Caco-2 (cell line): ENCODE measurements around the gene PFDN5. TPM values are rescaled to one million over a fixed set of nuclear protein-coding genes. Genes with fewer than 3 reads are reported as not detected.

Source experiments
- BruUV-seq: library from RNA; stranded (reverse); fragments of 400-500 nt; replicated peaks from 2 replicates; lab custom pipeline; 2021; lab: Mats Ljungman, UMichigan
- CTCF ChIA-PET: fragments of 300-600 bp; sonication (Branson Sonifier 250); formaldehyde crosslinking; loops from one replicate; lab custom pipeline; 2022; ENCODE audit warnings: antibody characterized with exemption; lab: Charles Lee
- POLR2A ChIA-PET: fragments of 300-600 bp; sonication (Branson Sonifier 250); formaldehyde crosslinking; loops from one replicate; lab custom pipeline; 2022; ENCODE audit warnings: antibody characterized with exemption; lab: Charles Lee
- DNase-seq, 2 experiments: peaks; one replicate each; pipeline versions ENCODE4 v3.0.0 to v3.0.0-alpha.2; 2020 to 2022
- H3K27me3 ChIP-seq: replicated peaks from 2 replicates; pipeline ENCODE4 v1.6.0; 2011; ENCODE audit warnings: low read length; ENCODE audit not compliant: control insufficient read depth, insufficient read depth
- H3K36me3 ChIP-seq: 2 replicates; pipeline ENCODE4 v1.5.1; 2011; ENCODE audit warnings: low read length; ENCODE audit not compliant: control insufficient read depth, insufficient read depth
- H3K4me1 ChIP-seq: fragments of 250-450 bp; sonication (Bioruptor Pico); 2 replicates; pipeline ENCODE4 v1.5.1; 2020; ENCODE audit warnings: mild to moderate bottlenecking
- H3K4me3 ChIP-seq: 2 replicates; pipeline ENCODE4 v1.5.1; 2011; ENCODE audit warnings: low read depth, mild to moderate bottlenecking, control low read depth, low read length
- H3K9me3 ChIP-seq: fragments of 250-450 bp; sonication (Bioruptor Pico); 2 replicates; pipeline ENCODE4 v1.5.1; 2020; ENCODE audit warnings: mild to moderate bottlenecking, moderate library complexity
- H3K27ac Mint-ChIP-seq: one replicate; pipeline ENCODE4 v1.8.0; 2022; ENCODE audit warnings: mixed read lengths; ENCODE audit not compliant: unreplicated experiment
- H3K27me3 Mint-ChIP-seq: one replicate; pipeline ENCODE4 v1.8.0; 2022; ENCODE audit warnings: mixed read lengths; ENCODE audit not compliant: insufficient read depth, unreplicated experiment
- H3K36me3 Mint-ChIP-seq: one replicate; pipeline ENCODE4 v1.8.0; 2022; ENCODE audit warnings: mild to moderate bottlenecking, mixed read lengths; ENCODE audit not compliant: insufficient read depth, unreplicated experiment
- H3K4me1 Mint-ChIP-seq: one replicate; pipeline ENCODE4 v1.8.0; 2022; ENCODE audit warnings: low read depth, mixed read lengths; ENCODE audit not compliant: unreplicated experiment
- H3K4me3 Mint-ChIP-seq: one replicate; pipeline ENCODE4 v1.8.0; 2022; ENCODE audit warnings: mild to moderate bottlenecking, moderate library complexity, mixed read lengths; ENCODE audit not compliant: unreplicated experiment
- H3K9me3 Mint-ChIP-seq: one replicate; pipeline ENCODE4 v1.8.0; 2022; ENCODE audit warnings: mixed read lengths; ENCODE audit not compliant: unreplicated experiment
- intact Hi-C: fragments of 100-400 bp; cut with micrococcal nuclease; formaldehyde crosslinking; loops from one replicate; pipeline ENCODE4 v1.10.0; 2022; ENCODE audit not compliant: unreplicated experiment
- total RNA-seq: library from RNA; stranded (reverse); gene quantifications from 2 replicates; pipeline ENCODE4 v1.2.3, GENCODE V29; 2022
- TF ChIP-seq, protein P1 (sequence below), 2 experiments: fragments of 200-600 bp in 1 of 2; IDR thresholded peaks; 1 replicate in 1 of 2; 2 replicates in 1 of 2; pipeline versions ENCODE4 v1.5.1 to v1.8.0; 2011 to 2022; ENCODE audit warnings: antibody characterized with exemption in 1 of 2, control low read depth in 1 of 2, inconsistent platforms in 1 of 2, low read depth in 1 of 2, low read length in 1 of 2, mild to moderate bottlenecking in 1 of 2, moderate library complexity in 1 of 2; ENCODE audit not compliant: insufficient read depth in 1 of 2, severe bottlenecking in 1 of 2, unreplicated experiment in 1 of 2

The PFDN5 gene
- total RNA-seq, 1 experiment from 2014 or later = 251 TPM

GRCh38 chr12:53326460-53327185, 31.3 kb downstream of the PFDN5 start:
- BruUV-seq = no TSS peak
- H3K27me3 Mint-ChIP-seq = no peaks in the 10 kb centered on the region
- H3K9me3 Mint-ChIP-seq = no peaks in the 10 kb centered on the region
- no peak for DNase-seq
- H3K4me1 ChIP-seq = peaks cover 19% of the 10 kb centered on the region
- TF ChIP-seq, protein P1, sequence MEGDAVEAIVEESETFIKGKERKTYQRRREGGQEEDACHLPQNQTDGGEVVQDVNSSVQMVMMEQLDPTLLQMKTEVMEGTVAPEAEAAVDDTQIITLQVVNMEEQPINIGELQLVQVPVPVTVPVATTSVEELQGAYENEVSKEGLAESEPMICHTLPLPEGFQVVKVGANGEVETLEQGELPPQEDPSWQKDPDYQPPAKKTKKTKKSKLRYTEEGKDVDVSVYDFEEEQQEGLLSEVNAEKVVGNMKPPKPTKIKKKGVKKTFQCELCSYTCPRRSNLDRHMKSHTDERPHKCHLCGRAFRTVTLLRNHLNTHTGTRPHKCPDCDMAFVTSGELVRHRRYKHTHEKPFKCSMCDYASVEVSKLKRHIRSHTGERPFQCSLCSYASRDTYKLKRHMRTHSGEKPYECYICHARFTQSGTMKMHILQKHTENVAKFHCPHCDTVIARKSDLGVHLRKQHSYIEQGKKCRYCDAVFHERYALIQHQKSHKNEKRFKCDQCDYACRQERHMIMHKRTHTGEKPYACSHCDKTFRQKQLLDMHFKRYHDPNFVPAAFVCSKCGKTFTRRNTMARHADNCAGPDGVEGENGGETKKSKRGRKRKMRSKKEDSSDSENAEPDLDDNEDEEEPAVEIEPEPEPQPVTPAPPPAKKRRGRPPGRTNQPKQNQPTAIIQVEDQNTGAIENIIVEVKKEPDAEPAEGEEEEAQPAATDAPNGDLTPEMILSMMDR (IDR thresholded peaks at IDR 0.05; ENCODE audit: insufficient read depth in 1 of 2, low read depth in 1 of 2, low read length in 1 of 2, severe bottlenecking in 1 of 2, unreplicated experiment in 1 of 2) = no peak
- peak overlapping the region; percentile 48 for H3K4me3 Mint-ChIP-seq
- no peaks in the 10 kb centered on the region; the same call in 1 of the 2 replicates for H3K36me3 ChIP-seq
- H3K9me3 ChIP-seq = no peaks in the 10 kb centered on the region
- H3K4me1 Mint-ChIP-seq = peaks cover 18% of the 10 kb centered on the region
- no peaks in the 10 kb centered on the region for H3K27me3 ChIP-seq
- POLR2A ChIA-PET = no interaction called here
- H3K36me3 Mint-ChIP-seq = no peaks in the 10 kb centered on the region
- CTCF ChIA-PET = interaction anchor here (3.4 kb wide), 1 partner anchor 19 kb away, joined by 30 read pairs; no protein-coding TSS in a partner anchor
- H3K27ac Mint-ChIP-seq = no peak overlapping the region
- intact Hi-C loops = no loop called here
- H3K4me3 ChIP-seq = no peak overlapping the region

GRCh38 chr12:53327435-53328042, 32.2 kb downstream of the PFDN5 start:
- DNase-seq = peak in 1 of 2 experiments; percentile 25
- ChIA-PET CTCF (interaction anchor here (3.4 kb wide), 1 partner anchor 18 kb away, joined by 30 read pairs; no protein-coding TSS in a partner anchor), POLR2A (no interaction called here)
- no peaks in the 10 kb centered on the region for H3K36me3 Mint-ChIP-seq
- H3K9me3 Mint-ChIP-seq = no peaks in the 10 kb centered on the region
- Histone ChIP-seq H3K36me3 (no peaks in the 10 kb centered on the region; the same call in 1 of the 2 replicates), H3K27me3 (no peaks in the 10 kb centered on the region), H3K9me3 (no peaks in the 10 kb centered on the region), H3K4me3 (no peak overlapping the region), H3K4me1 (peaks cover 12% of the 10 kb centered on the region)
- no peak overlapping the region for H3K4me3 Mint-ChIP-seq
- TF ChIP-seq, protein P1 (IDR thresholded peaks at IDR 0.05; ENCODE audit: insufficient read depth in 1 of 2, low read depth in 1 of 2, low read length in 1 of 2, severe bottlenecking in 1 of 2, unreplicated experiment in 1 of 2) = peak in 1 of 2 experiments; percentile 29
- H3K4me1 Mint-ChIP-seq = peaks cover 18% of the 10 kb centered on the region
- no TSS peak for BruUV-seq
- H3K27me3 Mint-ChIP-seq = no peaks in the 10 kb centered on the region
- intact Hi-C loops = no loop called here
- H3K27ac Mint-ChIP-seq = no peak overlapping the region

GRCh38 chr12:53328043-53328435, 32.7 kb downstream of the PFDN5 start:
- peaks cover 18% of the 10 kb centered on the region for H3K4me1 Mint-ChIP-seq
- no peak overlapping the region for H3K4me3 Mint-ChIP-seq
- peaks cover 12% of the 10 kb centered on the region for H3K4me1 ChIP-seq
- DNase-seq = no peak
- POLR2A ChIA-PET = no interaction called here
- no peaks in the 10 kb centered on the region for H3K36me3 ChIP-seq
- CTCF ChIA-PET = interaction anchor here (3.4 kb wide), 1 partner anchor 17 kb away, joined by 30 read pairs; no protein-coding TSS in a partner anchor
- no peaks in the 10 kb centered on the region for H3K27me3 ChIP-seq
- H3K27ac Mint-ChIP-seq = no peak overlapping the region
- no peaks in the 10 kb centered on the region for H3K9me3 ChIP-seq
- intact Hi-C loops = no loop called here
- H3K27me3 Mint-ChIP-seq = no peaks in the 10 kb centered on the region
- H3K9me3 Mint-ChIP-seq = no peaks in the 10 kb centered on the region
- TF ChIP-seq, protein P1 (IDR thresholded peaks at IDR 0.05; ENCODE audit: insufficient read depth in 1 of 2, low read depth in 1 of 2, low read length in 1 of 2, severe bottlenecking in 1 of 2, unreplicated experiment in 1 of 2) = no peak
- H3K4me3 ChIP-seq = no peak overlapping the region
- H3K36me3 Mint-ChIP-seq = no peaks in the 10 kb centered on the region
- BruUV-seq = no TSS peak
